Erythroblast (primary cell): ENCODE measurements around the gene COL5A2.

ENCODE experiments used
- DNase-seq, 2 experiments: peaks; one replicate each; lab custom pipeline; 2025; lab: John Stamatoyannopoulos, UW
- GATA1 ChIP-seq: IDR thresholded peaks from 2 replicates; pipeline ENCODE4 v1.6.1; 2011; ENCODE audit warnings: low read depth, mild to moderate bottlenecking, control low read depth, low read length, moderate library complexity
- POLR2A ChIP-seq: IDR thresholded peaks from 2 replicates; pipeline ENCODE4 v1.6.1; 2011; ENCODE audit warnings: mild to moderate bottlenecking, low read length

COL5A2 gene

DNA sequence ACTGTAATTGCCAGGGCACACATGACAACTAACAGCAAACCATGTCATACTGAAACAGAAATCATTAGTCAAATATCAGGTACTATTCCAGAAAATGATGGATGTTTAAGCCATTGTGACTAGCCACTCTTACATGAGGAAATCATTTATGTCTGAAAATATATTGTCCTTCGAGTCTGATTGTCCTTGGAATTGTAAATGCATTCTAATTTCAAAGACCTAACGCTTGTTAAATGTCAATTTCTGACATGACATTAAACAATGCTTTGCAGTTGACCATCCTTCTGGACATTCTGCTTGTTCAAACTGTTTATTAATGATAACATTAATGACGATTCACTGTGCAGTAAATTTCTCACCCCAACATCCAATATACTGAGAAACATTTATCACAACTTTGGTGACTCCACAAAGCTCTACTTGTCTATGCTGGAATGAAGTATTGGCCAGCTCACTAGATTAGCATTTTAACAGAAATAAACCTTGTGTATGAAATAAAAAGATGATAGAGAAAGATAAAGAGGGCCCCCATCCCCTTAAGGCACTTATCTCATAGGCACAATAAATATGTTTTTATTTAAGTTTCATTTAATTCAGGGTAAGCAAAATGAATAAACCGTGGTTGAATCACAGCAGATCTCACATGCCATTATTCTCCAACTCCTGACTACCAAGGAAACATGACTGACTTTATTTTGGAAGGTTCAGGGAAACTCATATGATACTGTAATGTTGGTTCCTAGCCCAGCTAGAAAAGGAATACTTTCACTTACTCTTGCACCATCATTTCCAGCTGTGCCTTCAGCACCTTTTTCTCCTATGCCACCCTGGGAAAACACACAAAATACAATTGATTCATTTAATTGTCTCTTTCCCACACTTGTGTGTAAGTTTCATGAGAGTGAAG lies 123.1 kb downstream of the COL5A2 start:
- no peak for TF ChIP-seq GATA1
- no peak for TF ChIP-seq POLR2A

DNA sequence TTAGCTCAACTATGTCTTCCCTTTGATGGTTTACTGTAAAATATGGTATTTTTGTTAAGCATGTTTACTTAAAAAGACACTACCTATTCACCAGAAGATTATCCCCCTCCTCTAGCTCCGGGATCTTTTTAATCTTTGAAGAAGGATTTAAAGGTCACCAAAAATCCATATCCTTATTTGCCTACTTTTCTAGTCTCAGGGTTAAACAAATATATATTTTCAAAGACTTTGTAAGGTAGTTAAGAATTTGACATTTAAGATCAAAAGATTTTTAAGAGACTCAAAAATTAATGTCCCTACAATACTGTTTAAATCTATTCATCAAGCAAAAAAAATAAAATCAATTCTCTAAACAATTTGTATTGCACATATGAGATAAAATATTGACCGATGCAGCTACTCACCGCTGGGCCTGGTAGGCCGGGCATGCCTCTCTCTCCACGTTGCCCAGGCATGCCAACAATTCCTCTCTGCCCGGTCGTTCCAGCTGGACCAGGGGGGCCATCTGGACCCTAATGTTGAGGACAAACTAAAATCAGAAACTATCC lies 129.3 kb downstream of the COL5A2 start:
- TF ChIP-seq GATA1 (no peak), POLR2A (no peak)

More for the DNA sequence above, 123.1 kb downstream of the COL5A2 start:
- no peak for DNase-seq

DNA sequence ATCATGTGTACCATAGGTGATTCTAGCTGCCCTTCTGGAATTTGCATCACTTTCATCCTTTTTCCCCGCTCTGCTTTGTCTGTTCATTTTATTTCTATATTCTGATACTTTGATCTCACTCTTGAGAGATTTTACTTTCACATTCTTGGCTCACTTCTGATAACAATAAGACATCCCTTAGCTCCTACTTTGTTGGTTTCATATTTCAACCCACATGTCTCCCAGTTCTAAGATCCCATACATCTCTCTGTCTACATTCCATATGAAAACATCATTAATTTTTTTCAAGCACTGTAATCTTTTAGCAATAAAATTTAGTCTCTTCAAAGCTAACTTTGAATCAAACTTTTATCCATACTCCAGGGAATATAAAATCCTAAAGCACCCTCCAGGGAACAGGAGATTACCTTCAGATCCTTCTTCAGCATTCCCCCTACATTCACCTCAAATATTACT lies 129.8 kb downstream of the COL5A2 start:
- no peak for DNase-seq
- TF ChIP-seq GATA1 (no peak), POLR2A (no peak)

More for the DNA sequence above, 129.3 kb downstream of the COL5A2 start:
- no peak for DNase-seq

DNA sequence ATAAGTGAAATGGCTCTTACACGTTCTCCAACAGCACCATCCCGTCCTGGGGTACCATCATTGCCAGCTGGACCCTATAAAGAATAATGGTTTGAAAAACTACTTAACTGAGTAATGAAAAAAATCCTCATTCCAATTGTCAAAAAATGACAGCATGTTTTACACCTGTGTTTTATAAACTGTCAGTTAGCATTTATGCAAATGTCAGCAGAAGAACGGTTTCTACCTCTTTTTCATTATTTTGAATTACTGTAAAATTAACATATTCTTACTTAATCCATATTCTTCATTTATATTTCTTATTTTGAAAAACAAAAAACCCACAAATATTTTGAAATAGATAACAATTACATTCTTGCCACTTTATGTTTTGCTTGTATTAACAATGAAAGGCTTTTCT lies 131.4 kb downstream of the COL5A2 start:
- no peak for DNase-seq
- no peak for TF ChIP-seq GATA1
- no peak for TF ChIP-seq POLR2A

GRCh38 chr2:189047171-189047888 lies 132.2 kb downstream of the COL5A2 start:
- TF ChIP-seq GATA1: no peak
- TF ChIP-seq POLR2A: no peak

GRCh38 chr2:189046320-189046719 lies 133.2 kb downstream of the COL5A2 start:
- no peak for DNase-seq

More at GRCh38 chr2:189047171-189047888, 132.2 kb downstream of the COL5A2 start:
- DNase-seq: no peak

DNA sequence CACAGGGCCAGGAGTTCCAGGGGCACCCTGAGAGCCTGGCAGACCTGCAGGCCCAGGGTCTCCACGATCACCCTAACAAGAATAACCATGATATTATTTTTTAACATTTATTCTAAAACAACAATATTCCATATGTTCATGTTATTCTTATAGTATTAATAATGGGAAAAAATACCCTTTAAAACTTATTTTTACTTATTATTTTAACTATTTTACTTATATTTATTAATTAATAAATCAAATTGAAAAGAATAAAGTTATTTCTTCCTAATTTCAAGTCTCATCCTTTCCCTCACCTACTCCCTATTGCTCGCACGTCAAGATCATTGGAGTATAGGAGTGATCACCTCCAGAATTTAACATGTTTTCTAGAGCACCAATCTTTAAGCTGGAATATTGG lies 133.7 kb downstream of the COL5A2 start:
- no peak for DNase-seq
- no peak for TF ChIP-seq GATA1
- no peak for TF ChIP-seq POLR2A

More at GRCh38 chr2:189046320-189046719, 133.2 kb downstream of the COL5A2 start:
- TF ChIP-seq GATA1: no peak
- no peak for TF ChIP-seq POLR2A

DNA sequence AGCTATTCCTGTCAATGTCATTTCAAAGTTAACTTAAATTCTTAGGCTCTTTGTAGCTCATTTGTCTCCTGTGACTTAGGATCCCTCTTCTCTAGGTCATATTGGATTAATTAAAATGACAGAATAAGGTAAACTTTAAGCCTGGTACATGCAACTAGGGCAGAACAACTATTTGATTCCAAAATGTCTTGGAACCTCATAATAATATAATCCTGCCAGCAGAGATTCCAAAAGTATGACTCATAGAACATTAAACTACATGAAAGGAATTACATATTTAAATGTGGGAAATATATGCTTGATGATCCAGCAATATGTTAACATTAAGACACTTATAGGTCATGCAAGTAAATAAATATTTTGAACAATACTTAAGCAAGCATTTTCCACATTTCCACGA lies 142.0 kb downstream of the COL5A2 start:
- no peak for DNase-seq
- TF ChIP-seq POLR2A (no peak), GATA1 (no peak)

DNA sequence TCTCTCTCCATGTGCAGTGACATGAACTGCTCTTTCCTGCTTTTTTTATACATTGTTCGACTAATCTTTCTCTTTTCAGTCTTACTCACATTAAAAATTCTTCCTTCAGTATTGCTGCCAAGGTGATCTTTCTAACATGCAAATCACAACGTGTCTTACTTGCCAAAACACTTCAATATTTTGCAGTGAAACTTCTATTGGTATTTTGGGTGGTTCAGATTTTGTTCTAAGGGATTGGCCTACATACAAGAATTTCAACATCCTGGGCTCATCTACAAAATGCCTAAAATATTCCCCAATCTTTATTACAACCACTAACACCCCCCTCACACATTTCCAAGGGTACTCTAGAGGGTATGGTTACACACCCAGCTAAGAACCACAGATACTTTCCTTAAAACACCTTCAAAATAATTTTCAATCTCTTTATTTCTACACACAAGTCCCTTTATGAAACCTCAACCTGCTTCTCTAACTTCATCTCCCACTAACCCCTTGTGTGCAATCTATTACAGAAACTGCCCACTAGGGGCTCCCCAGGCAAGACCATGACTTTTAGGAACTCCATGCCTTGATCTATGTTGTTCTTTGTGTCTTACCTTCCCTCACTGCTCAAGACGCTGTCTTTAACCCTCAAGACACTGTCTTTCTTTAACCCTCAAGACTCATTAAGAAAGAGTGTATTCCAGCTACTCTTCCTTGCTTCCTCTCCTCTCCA lies 154.5 kb downstream of the COL5A2 start:
- TF ChIP-seq GATA1 (no peak), POLR2A (no peak)
- peak in 1 of 2 experiments; percentile 13 for DNase-seq

GRCh38 chr2:189022492-189022891 lies 157.1 kb downstream of the COL5A2 start:
- no peak for TF ChIP-seq POLR2A
- TF ChIP-seq GATA1: no peak
- DNase-seq: no peak

- DNase-seq: no peak
- TF ChIP-seq POLR2A: no peak
- TF ChIP-seq GATA1: no peak
These were observed 157.5 kb downstream of the COL5A2 start for GRCh38 chr2:189022053-189022481.

DNA sequence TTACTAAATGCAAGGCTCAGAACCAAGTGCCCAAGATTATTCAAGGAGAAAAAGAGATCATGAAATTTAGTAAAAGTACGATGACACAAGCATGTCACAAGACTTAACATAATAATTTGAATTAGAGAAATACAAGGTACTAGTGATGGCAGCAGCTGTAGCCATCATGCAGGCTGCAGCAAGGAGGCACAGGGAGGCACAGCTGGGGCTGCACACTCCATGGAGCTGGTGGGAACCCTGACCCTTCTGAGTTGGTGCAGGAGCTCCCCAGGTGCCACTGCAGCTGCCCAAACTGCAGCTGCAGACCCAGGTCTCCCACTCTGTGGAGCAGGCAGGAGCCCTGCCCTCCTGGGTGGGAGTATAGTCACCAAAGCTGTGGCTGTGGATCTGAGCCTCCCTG lies 159.4 kb downstream of the COL5A2 start:
- no peak for DNase-seq
- no peak for TF ChIP-seq POLR2A
- no peak for TF ChIP-seq GATA1

DNA sequence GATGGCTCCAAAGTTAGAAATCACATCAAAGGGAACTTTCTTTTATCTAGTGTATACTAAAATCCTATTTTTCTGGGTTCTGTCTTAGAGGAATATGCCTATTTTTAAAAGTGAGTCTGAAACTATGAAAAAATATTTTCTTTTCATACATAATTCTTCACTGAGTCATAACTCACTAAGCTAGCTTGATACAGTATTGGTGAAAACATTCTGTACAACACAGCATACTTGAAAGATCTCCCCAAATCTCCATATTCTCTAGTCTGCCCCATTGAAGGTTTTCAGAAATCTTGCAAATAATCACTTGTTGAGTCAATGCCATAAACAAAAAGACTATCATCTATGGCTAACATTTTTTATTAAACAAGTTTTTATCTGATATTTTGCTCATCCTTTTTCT lies 160.9 kb downstream of the COL5A2 start:
- DNase-seq: no peak
- TF ChIP-seq POLR2A (no peak), GATA1 (no peak)
